NT2/D1 (cell line): ENCODE measurements around the gene TMEM117.

Experiments used
- YY1 ChIP-seq: IDR thresholded peaks from 2 replicates; pipeline ENCODE4 v1.6.1; 2011; ENCODE audit not compliant: insufficient read length, insufficient read depth
- ZNF274 ChIP-seq: IDR thresholded peaks from 2 replicates; pipeline ENCODE4 v1.6.1; 2011; ENCODE audit warnings: mild to moderate bottlenecking, low read depth, low read length

DNA sequence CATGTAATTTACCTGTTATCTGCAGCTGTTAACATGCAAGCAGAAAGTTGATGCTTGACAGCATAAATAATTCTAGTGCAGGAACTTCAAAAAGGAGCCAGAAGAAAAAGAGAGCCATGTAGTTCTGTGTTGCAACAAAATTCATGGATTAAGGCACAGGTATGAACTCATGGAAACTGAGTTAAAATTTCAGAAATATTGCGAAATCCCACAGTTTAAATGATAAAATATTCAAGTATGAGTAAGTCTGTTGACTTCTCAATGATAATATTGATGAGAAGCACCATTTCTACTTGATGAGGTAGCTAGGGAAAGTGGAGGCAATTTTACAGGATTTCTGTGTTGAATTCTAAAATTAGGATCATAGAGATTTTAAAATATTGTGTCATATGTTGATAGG, 290.9 kb downstream of the TMEM117 start:
- no peak for TF ChIP-seq YY1
- no peak for TF ChIP-seq ZNF274
